Right lobe of liver (tissue), 6 donors: ENCODE results near the gene PEF1. TPM values are rescaled to one million over a fixed set of nuclear protein-coding genes. Genes with fewer than 3 reads are reported as not detected.

ENCODE experiments used
- ATAC-seq, 4 donors: fragments of 200-7000 bp; cut with Tn5 transposase; one replicate each; pipeline ENCODE4 v1.9.1; 2020; ENCODE audit warnings: mild to moderate bottlenecking in 4 of 4, moderate library complexity in 4 of 4
- DNase-seq, 3 donors: peaks; one replicate each; pipeline ENCODE4 v3.0.0-alpha.2; 2020
- H3K27ac ChIP-seq, 3 donors: fragments of 200-600 bp; one replicate each; pipeline ENCODE4 v1.8.0; 2022
- H3K27me3 ChIP-seq, 2 donors: fragments of 200-600 bp; one replicate each; pipeline ENCODE4 v1.8.0; 2022
- H3K36me3 ChIP-seq, 4 donors: fragments of 200-600 bp; sonication (generic) in 1 of 4; one replicate each; pipeline versions ENCODE4 v1.5.1 to v1.8.0; 2017 to 2022; ENCODE audit warnings: control low read depth in 1 of 4
- H3K4me1 ChIP-seq, 4 donors: fragments of 200-600 bp; sonication (generic) in 1 of 4; one replicate each; pipeline versions ENCODE4 v1.5.1 to v1.8.0; 2017 to 2022; ENCODE audit warnings: control low read depth in 1 of 4
- H3K4me3 ChIP-seq, 3 donors: fragments of 200-600 bp; one replicate each; pipeline ENCODE4 v1.8.0; 2022
- H3K9me3 ChIP-seq, 4 donors: fragments of 200-600 bp; sonication (generic) in 1 of 4; one replicate each; pipeline versions ENCODE4 v1.5.1 to v1.8.0; 2017 to 2022; ENCODE audit warnings: control low read depth in 1 of 4
- POLR2A ChIP-seq: fragments of 450-650 bp; IDR thresholded peaks from one replicate; pipeline ENCODE4 v1.6.1; 2017; ENCODE audit warnings: antibody characterized with exemption, mild to moderate bottlenecking
- WGBS: methylation state at CpG from one replicate; pipeline ENCODE4 v1.1.6; 2018; ENCODE audit warnings: low coverage, low lambda C conversion rate; ENCODE audit not compliant: insufficient coverage; ENCODE audit errors: missing lambda C conversion rate; 5-methylcytosine and 5-hydroxymethylcytosine counted together
- intact Hi-C, 2 donors: fragments of 100-400 bp; cut with DNase I; formaldehyde crosslinking; loops; one replicate each; pipeline versions ENCODE4 v1.11.2 to v1.14.1; 2022
- total RNA-seq, 6 experiments: library from RNA; depleted of rRNA in 2 of 6; stranded (reverse); fragments of >200 nt in 2 of 6; fragmentation: NEBNext Ultra II Directional in 3 of 6; extraction: Animal tissue kit (Norgen Biotek cat#: 25700) in 3 of 6; gene quantifications; one replicate each; pipeline versions ENCODE4 v1.1.0 to v1.2.4, GENCODE V29; 2016 to 2023
- TF ChIP-seq, protein P1 (sequence below), 4 donors: fragments of 200-600 bp in 3 of 4; fragments of 450-650 bp in 1 of 4; IDR thresholded peaks; one replicate each; pipeline versions ENCODE4 v1.5.1 to v1.8.0; 2016 to 2022; ENCODE audit warnings: antibody characterized with exemption in 4 of 4, mild to moderate bottlenecking in 2 of 4
- donor health status: DM: no; HTN: yes; CAD: no.
- donor health status: DM: no; HTN: no; CAD: no.
- donor health status: DM: no; HTN: no; CAD: no.
- donor health status: DM: no; HTN: yes; CAD: no.
- donor health status: DM: no; HTN: yes; CAD: no.

The PEF1 gene
- total RNA-seq, 6 experiments from 2014 or later: 23.9 to 47.5 (median 32.5) TPM

DNA sequence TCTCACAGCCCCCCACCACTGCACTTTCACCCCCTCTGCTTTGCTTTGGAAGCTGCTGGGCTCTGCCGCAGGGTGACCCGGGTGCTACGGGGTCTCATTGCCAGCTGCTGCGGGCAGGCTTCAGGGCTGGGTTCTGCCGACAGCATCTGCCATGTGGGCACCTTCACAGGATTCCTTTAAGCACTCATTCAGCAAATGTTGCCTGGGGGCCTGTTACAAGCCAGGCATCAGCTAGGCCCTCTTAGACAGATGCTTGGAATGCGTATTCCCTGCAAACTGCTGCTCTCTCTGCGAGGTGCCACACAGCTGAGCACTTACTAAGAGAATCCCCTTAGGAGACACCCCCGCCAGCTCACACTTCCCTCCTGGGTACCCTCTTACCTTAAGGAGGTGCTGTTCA is 29.9 kb upstream of the PEF1 start:
- no peak overlapping the region for H3K27ac ChIP-seq
- no peak for ATAC-seq
- H3K27me3 ChIP-seq: no peaks in the 10 kb centered on the region
- no peak overlapping the region for H3K4me3 ChIP-seq
- intact Hi-C loops: no loop called here
- no peaks in the 10 kb centered on the region for H3K9me3 ChIP-seq
- TF ChIP-seq POLR2A: no peak
- TF ChIP-seq, protein P1, sequence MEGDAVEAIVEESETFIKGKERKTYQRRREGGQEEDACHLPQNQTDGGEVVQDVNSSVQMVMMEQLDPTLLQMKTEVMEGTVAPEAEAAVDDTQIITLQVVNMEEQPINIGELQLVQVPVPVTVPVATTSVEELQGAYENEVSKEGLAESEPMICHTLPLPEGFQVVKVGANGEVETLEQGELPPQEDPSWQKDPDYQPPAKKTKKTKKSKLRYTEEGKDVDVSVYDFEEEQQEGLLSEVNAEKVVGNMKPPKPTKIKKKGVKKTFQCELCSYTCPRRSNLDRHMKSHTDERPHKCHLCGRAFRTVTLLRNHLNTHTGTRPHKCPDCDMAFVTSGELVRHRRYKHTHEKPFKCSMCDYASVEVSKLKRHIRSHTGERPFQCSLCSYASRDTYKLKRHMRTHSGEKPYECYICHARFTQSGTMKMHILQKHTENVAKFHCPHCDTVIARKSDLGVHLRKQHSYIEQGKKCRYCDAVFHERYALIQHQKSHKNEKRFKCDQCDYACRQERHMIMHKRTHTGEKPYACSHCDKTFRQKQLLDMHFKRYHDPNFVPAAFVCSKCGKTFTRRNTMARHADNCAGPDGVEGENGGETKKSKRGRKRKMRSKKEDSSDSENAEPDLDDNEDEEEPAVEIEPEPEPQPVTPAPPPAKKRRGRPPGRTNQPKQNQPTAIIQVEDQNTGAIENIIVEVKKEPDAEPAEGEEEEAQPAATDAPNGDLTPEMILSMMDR (IDR thresholded peaks at IDR 0.05): no peak
- H3K4me1 ChIP-seq: no peaks in the 10 kb centered on the region
- no peak for DNase-seq
- no peaks in the 10 kb centered on the region for H3K36me3 ChIP-seq
- no CpG with 5 or more reads among the region's 8 CpGs for WGBS

DNA sequence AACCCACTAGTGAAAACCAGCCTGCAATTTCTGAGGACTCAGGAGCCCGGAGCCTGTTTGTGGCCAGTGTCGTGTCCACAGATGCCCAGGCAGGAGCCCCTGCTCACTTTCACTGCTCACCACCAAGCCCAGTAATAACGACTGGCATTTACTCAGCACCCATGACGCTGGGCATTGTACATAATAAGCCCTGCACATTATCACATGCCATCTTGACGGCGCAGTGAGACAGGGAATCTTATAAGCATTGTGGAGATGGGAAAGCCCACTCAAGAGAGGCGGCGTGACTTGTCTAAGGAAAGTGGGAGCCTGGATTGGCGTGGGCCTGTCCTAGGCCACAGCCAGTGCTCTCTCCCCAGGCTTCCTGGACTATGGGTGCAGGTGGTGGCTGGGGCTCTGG is 28.8 kb upstream of the PEF1 start:
- no peak overlapping the region for H3K27ac ChIP-seq
- H3K4me1 ChIP-seq: no peaks in the 10 kb centered on the region
- intact Hi-C loops: no loop called here
- DNase-seq (no peak), ATAC-seq (no peak)
- no peak for TF ChIP-seq POLR2A
- WGBS: 100% methylated on average over 2 of the region's 9 CpGs
- H3K9me3 ChIP-seq: no peaks in the 10 kb centered on the region
- no peaks in the 10 kb centered on the region for H3K36me3 ChIP-seq
- H3K4me3 ChIP-seq: no peak overlapping the region
- H3K27me3 ChIP-seq: no peaks in the 10 kb centered on the region

DNA sequence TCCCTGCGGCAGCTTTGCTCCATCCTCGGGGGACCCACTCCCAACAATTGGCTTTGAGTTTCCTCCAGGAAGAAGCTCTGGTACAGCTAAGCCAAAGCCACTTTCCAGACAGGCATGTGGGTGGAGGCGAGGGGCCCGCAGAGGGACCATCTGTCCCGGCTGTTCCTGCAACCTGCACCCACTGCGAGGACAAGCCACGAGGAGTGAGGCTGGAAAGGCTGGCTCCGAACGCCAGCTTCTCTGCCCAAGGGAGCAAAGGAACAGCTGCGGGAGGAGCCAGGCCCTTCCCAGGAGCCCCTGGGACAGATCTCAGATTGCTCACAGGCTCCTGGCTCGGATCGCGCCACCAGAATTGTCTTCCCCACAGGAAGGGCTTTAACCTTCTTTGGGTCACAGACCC is 28.3 kb upstream of the PEF1 start:
- WGBS: 87% methylated on average over 7 of the region's 13 CpGs

DNA sequence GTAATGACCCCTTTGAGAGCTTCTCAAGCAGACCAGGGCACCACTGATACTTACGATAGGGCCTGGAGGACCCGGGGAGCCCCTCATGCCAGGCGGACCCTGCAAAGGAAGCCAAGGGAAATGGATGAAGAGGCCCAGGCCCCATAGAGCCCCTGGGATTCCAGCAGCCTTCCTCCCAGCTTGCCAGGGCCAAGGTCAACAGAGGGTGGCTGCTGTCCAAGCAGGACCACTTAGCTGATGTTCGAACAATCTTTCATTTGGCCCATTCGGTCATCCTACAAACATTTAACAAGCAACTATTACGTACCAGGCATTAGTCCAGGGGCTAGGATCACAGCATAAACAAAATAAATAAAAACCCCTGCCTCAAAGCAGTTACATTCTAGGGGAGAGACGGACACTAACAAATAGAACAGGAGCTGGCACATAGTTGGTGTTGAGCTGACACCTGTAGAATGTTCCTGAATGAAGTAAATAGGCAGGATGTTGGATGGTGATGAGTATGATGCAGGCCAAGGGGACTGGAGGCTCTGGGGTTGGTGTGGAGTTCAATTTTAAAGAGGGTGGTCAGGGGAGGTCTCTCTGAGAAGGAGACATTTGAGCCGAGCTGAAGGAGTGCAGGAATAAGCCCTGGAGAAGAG is 27.0 kb upstream of the PEF1 start:
- TF ChIP-seq POLR2A: no peak
- TF ChIP-seq, protein P1 (IDR thresholded peaks at IDR 0.05): no peak
- Histone ChIP-seq H3K9me3 (no peaks in the 10 kb centered on the region), H3K4me1 (no peaks in the 10 kb centered on the region), H3K27me3 (no peaks in the 10 kb centered on the region), H3K27ac (no peak overlapping the region), H3K4me3 (no peak overlapping the region), H3K36me3 (no peaks in the 10 kb centered on the region)
- DNase-seq: no peak
- WGBS: 44% methylated on average over 5 of the region's 8 CpGs
- intact Hi-C loops: no loop called here
- no peak for ATAC-seq

More for the DNA sequence above, 28.3 kb upstream of the PEF1 start:
- intact Hi-C loops: no loop called here
- DNase-seq: no peak
- Histone ChIP-seq H3K27ac (no peak overlapping the region), H3K4me1 (no peaks in the 10 kb centered on the region), H3K27me3 (no peaks in the 10 kb centered on the region), H3K4me3 (no peak overlapping the region), H3K9me3 (no peaks in the 10 kb centered on the region), H3K36me3 (no peaks in the 10 kb centered on the region)
- TF ChIP-seq, protein P1 (IDR thresholded peaks at IDR 0.05): no peak
- no peak for TF ChIP-seq POLR2A
- ATAC-seq: no peak

DNA sequence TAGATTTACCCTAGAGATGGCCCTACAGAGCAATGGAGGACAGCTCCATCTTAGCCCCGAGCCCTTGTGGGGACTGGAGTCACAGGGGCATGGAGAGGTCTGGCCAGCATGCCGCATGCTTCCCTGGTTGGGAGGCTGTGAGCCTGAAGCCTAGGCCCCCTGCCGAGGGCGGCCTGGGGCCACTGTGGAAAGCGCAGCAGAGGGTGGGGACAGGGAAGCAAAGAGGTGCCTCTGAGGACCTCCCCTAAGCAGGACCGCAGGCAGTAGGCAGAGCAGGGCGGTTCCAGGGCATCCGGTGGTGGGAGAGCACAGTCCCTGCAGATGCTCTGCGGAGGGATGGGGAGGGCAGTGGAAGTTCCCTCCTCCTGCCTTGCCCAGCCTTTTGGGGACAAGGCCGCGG is 26.5 kb upstream of the PEF1 start:
- ATAC-seq (no peak), DNase-seq (no peak)
- WGBS: 40% methylated on average over 1 of the region's 11 CpGs
- Histone ChIP-seq H3K36me3 (no peaks in the 10 kb centered on the region), H3K4me3 (no peak overlapping the region), H3K27me3 (no peaks in the 10 kb centered on the region), H3K9me3 (no peaks in the 10 kb centered on the region), H3K4me1 (no peaks in the 10 kb centered on the region), H3K27ac (no peak overlapping the region)
- intact Hi-C loops: no loop called here
- no peak for TF ChIP-seq POLR2A
- TF ChIP-seq, protein P1 (IDR thresholded peaks at IDR 0.05): no peak
